ENCODE data around the gene PPP1R8. TPM values are rescaled to one million over a fixed set of nuclear protein-coding genes. Genes with fewer than 3 reads are reported as not detected.

PPP1R8 gene
- total and polyA plus RNA-seq, 9 of the 15 experiments (the other 6 are each of a cell fraction or from before 2014, with no cell fraction given): 16.2 to 107 (median 75.3) TPM

DNA sequence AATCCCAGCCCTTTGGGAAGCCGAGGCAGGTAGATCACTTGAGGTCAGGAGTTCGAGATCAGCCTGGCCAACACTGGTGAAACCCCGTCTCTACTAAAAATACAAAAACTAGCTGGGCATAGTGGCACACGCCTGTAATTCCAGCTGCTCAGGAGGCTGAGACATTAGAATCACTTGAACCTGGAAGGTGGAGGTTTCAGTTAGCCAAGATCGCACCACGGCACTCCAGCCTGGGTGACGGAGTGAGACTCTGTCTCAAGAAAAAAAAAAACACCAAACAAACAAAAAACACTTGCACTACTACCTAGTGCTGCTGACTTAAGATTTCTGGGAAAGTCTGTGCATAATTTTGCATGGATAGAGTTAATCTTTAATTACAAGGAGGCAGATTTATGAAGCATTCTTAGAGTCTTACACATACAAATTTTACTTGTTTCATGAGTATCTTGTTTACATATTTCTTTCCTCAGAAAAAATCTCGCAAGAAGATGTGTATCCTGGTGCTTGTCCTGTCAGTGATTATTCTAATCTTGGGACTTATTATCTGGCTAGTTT is 8.7 kb upstream of the PPP1R8 start:
- Histone ChIP-seq H3K4me2 (ENCODE audit: insufficient read depth, low read length) (no peak overlapping the region), H3K27ac (ENCODE audit: extremely low read depth, low read depth, low read length) (no peak overlapping the region), H2AFZ (ENCODE audit: low read depth, low read length) (no peak overlapping the region), H3K9me3 (replicated peaks; ENCODE audit: control insufficient read depth, insufficient read depth, low read depth, low read length) (no peaks in the 10 kb centered on the region), H4K20me1 (replicated peaks; ENCODE audit: control insufficient read depth, insufficient read depth, low read length) (no peaks in the 10 kb centered on the region), H3K4me1 (replicated peaks in 1 of 2; ENCODE audit: control insufficient read depth in 2 of 2, insufficient read depth in 2 of 2, low read length in 2 of 2) (no peaks in the 10 kb centered on the region), H3K36me3 (ENCODE audit: control insufficient read depth, insufficient read depth, low read length) (peaks cover 35% of the 10 kb centered on the region; the same call in 2 of the 3 replicates), H3K79me2 (ENCODE audit: control insufficient read depth, insufficient read depth, low read length) (no peaks in the 10 kb centered on the region), H3K9me1 (ENCODE audit: control insufficient read depth, insufficient read depth, low read length) (no peaks in the 10 kb centered on the region), H3K9ac (ENCODE audit: insufficient read depth in 1 of 2, low read depth in 2 of 2, low read length in 2 of 2) (no peak overlapping the region), H3K27me3 (ENCODE audit: control insufficient read depth in 2 of 2, insufficient read depth in 2 of 2, low read length in 2 of 2) (no peaks in the 10 kb centered on the region), H3K4me3 (no peak overlapping the region)
- ATAC-seq: no peak
- no peak for FAIRE-seq
- WGBS (ENCODE audit: insufficient coverage, low coverage, missing lambda C conversion rate): 78% methylated on average over 8 of the region's 8 CpGs
- TF ChIP-seq THRAP3 (IDR thresholded peaks at IDR 0.05; ENCODE audit: borderline replicate concordance): no peak
- no peak for TF ChIP-seq SMARCA5 (IDR thresholded peaks at IDR 0.05)
- no peak for TF ChIP-seq TSC22D4 (tag; IDR thresholded peaks at IDR 0.05)
- TF ChIP-seq, protein P1, sequence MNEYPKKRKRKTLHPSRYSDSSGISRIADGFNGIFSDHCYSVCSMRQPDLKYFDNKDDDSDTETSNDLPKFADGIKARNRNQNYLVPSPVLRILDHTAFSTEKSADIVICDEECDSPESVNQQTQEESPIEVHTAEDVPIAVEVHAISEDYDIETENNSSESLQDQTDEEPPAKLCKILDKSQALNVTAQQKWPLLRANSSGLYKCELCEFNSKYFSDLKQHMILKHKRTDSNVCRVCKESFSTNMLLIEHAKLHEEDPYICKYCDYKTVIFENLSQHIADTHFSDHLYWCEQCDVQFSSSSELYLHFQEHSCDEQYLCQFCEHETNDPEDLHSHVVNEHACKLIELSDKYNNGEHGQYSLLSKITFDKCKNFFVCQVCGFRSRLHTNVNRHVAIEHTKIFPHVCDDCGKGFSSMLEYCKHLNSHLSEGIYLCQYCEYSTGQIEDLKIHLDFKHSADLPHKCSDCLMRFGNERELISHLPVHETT (CRISPR knock-in tag; conservative IDR thresholded peaks at IDR 0.05 in 1 of 2, IDR thresholded peaks at IDR 0.05 in 1 of 2): no peak
- TF ChIP-seq, protein P2, sequence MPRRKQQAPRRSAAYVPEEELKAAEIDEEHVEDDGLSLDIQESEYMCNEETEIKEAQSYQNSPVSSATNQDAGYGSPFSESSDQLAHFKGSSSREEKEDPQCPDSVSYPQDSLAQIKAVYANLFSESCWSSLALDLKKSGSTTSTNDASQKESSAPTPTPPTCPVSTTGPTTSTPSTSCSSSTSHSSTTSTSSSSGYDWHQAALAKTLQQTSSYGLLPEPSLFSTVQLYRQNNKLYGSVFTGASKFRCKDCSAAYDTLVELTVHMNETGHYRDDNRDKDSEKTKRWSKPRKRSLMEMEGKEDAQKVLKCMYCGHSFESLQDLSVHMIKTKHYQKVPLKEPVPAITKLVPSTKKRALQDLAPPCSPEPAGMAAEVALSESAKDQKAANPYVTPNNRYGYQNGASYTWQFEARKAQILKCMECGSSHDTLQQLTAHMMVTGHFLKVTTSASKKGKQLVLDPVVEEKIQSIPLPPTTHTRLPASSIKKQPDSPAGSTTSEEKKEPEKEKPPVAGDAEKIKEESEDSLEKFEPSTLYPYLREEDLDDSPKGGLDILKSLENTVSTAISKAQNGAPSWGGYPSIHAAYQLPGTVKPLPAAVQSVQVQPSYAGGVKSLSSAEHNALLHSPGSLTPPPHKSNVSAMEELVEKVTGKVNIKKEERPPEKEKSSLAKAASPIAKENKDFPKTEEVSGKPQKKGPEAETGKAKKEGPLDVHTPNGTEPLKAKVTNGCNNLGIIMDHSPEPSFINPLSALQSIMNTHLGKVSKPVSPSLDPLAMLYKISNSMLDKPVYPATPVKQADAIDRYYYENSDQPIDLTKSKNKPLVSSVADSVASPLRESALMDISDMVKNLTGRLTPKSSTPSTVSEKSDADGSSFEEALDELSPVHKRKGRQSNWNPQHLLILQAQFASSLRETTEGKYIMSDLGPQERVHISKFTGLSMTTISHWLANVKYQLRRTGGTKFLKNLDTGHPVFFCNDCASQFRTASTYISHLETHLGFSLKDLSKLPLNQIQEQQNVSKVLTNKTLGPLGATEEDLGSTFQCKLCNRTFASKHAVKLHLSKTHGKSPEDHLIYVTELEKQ (CRISPR knock-in tag; IDR thresholded peaks at IDR 0.05): no peak
- TF ChIP-seq GATAD2A (IDR thresholded peaks at IDR 0.05): no peak
- TF ChIP-seq CBFA2T3 (IDR thresholded peaks at IDR 0.05): no peak
- ChIA-PET CTCF (ENCODE audit: low intra/inter-chr PET ratio) (no interaction called here), POLR2A (no interaction called here)
- in situ Hi-C loops (cut with MboI): no loop called here
- no TSS peak for BruUV-seq (replicated peaks)
- intact Hi-C loops (cut with micrococcal nuclease): no loop called here
- no peak for DNase-seq (ENCODE audit: extremely low read depth in 1 of 4, low spot score in 3 of 4)

All from K562 (cell line).